ENCODE results near the gene DYRK1B. TPM values are rescaled to one million over a fixed set of nuclear protein-coding genes. Genes with fewer than 3 reads are reported as not detected.

Gene DYRK1B
- total RNA-seq, 1 donor from 2014 or later: 31.4 TPM

DNA sequence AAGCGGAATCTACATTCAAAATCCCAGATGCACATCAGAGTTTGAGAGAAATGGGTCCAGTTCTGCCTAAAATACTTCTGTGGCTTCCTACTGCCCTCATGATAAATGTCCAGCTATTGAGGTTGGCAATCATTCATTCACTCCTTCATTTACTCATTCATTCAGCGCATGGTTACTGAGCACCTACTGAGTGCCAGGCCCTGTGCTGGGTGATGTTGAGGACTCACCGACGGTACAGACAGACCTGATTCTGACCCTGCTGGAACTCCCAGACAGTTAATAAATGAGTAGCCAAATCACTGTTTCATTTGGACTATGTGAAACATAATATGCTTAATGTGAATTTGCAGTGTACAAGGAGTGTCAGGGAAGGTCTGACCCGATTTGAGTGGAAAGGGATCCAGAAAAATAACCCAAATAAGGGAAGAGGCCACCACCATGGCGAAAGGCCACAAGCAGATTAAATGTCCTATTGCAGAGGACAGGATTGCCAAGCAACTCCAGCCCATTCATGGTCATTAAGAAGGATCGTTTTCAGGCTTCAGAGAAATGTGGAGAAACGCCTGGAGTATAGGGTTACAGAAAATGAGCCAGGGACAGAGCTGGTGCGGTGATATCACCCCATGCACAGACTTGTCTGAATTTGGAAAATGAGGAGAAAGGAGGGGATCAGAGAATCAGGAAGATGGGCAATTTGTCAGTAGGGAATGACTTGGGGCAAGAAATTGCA lies 20.5 kb downstream of the DYRK1B start:
- Histone ChIP-seq H3K27ac (ENCODE audit: low read depth, low read length) (no peak overlapping the region), H3K4me2 (ENCODE audit: low read length) (no peak overlapping the region), H3K4me3 (ENCODE audit: insufficient read depth, low read depth, low read length) (no peak overlapping the region), H4K20me1 (ENCODE audit: insufficient read depth, low read length) (peaks cover 4% of the 10 kb centered on the region), H3K9me3 (ENCODE audit: insufficient read depth, low read depth, low read length) (no peaks in the 10 kb centered on the region), H3K4me1 (ENCODE audit: insufficient read depth, low read length) (no peaks in the 10 kb centered on the region), H3K27me3 (ENCODE audit: insufficient read depth, low read length) (no peaks in the 10 kb centered on the region), H3K9ac (ENCODE audit: low read length) (no peak overlapping the region), H3K36me3 (ENCODE audit: insufficient read depth, low read length) (no peaks in the 10 kb centered on the region), H2AFZ (ENCODE audit: low read depth, low read length) (no peak overlapping the region), H3K79me2 (ENCODE audit: insufficient read depth, low read length) (no peaks in the 10 kb centered on the region)
- FAIRE-seq (no peak), DNase-seq (ENCODE audit: low read depth) (no peak)
- TF ChIP-seq CTCF (IDR thresholded peaks at IDR 0.05; ENCODE audit: insufficient read depth, low read depth, low read length) (no peak), EZH2 (IDR thresholded peaks at IDR 0.05; ENCODE audit: insufficient read depth, low read length) (no peak)
- Mint-ChIP-seq H3K27ac (ENCODE audit: unreplicated experiment) (no peak overlapping the region), H3K36me3 (ENCODE audit: low read depth, unreplicated experiment) (peaks cover 4% of the 10 kb centered on the region), H3K27me3 (ENCODE audit: low read depth, unreplicated experiment) (no peaks in the 10 kb centered on the region), H3K4me3 (ENCODE audit: unreplicated experiment) (no peak overlapping the region), H3K9me3 (ENCODE audit: unreplicated experiment) (no peaks in the 10 kb centered on the region), H3K4me1 (ENCODE audit: low read depth, unreplicated experiment) (peaks cover 3% of the 10 kb centered on the region)

GRCh38 chr19:39811064-39811463 lies 22.9 kb downstream of the DYRK1B start:
- Histone ChIP-seq H3K4me3 (ENCODE audit: insufficient read depth, low read depth, low read length) (no peak overlapping the region), H3K9me3 (ENCODE audit: insufficient read depth, low read depth, low read length) (no peaks in the 10 kb centered on the region), H3K27me3 (ENCODE audit: insufficient read depth, low read length) (no peaks in the 10 kb centered on the region), H3K36me3 (ENCODE audit: insufficient read depth, low read length) (no peaks in the 10 kb centered on the region), H3K4me2 (ENCODE audit: low read length) (no peak overlapping the region), H2AFZ (ENCODE audit: low read depth, low read length) (no peak overlapping the region), H3K27ac (ENCODE audit: low read depth, low read length) (no peak overlapping the region), H3K79me2 (ENCODE audit: insufficient read depth, low read length) (no peaks in the 10 kb centered on the region), H3K4me1 (ENCODE audit: insufficient read depth, low read length) (no peaks in the 10 kb centered on the region), H3K9ac (ENCODE audit: low read length) (no peak overlapping the region), H4K20me1 (ENCODE audit: insufficient read depth, low read length) (peaks cover 4% of the 10 kb centered on the region)
- H3K27ac Mint-ChIP-seq (ENCODE audit: unreplicated experiment): no peak overlapping the region
- TF ChIP-seq EZH2 (IDR thresholded peaks at IDR 0.05; ENCODE audit: insufficient read depth, low read length) (no peak), CTCF (IDR thresholded peaks at IDR 0.05; ENCODE audit: insufficient read depth, low read depth, low read length) (no peak)
- no peaks in the 10 kb centered on the region for H3K36me3 Mint-ChIP-seq (ENCODE audit: low read depth, unreplicated experiment)
- H3K27me3 Mint-ChIP-seq (ENCODE audit: low read depth, unreplicated experiment): no peaks in the 10 kb centered on the region
- no peaks in the 10 kb centered on the region for H3K9me3 Mint-ChIP-seq (ENCODE audit: unreplicated experiment)
- FAIRE-seq (no peak), DNase-seq (ENCODE audit: low read depth) (no peak)
- no peak overlapping the region for H3K4me3 Mint-ChIP-seq (ENCODE audit: unreplicated experiment)
- no peaks in the 10 kb centered on the region for H3K4me1 Mint-ChIP-seq (ENCODE audit: low read depth, unreplicated experiment)

DNA sequence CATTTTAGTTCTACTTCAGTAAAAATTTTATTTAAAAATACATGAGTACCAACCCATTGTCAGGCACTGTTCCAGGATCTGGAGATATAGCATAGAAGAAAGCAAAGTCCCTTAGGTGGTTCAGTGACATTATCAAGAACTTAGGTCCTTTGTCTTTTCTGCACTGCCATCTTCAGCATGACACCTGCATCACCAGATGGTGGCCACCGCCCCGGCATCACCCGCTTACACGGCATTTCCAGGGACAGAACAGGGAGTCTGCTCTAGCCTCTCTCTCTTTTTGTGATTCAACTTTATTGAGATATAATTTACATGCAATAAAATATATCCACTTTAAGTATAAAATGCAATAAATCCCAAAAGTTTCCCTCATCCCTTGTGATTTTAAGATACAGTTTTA lies 23.5 kb downstream of the DYRK1B start:
- H3K4me3 Mint-ChIP-seq (ENCODE audit: unreplicated experiment): no peak overlapping the region
- Histone ChIP-seq H3K79me2 (ENCODE audit: insufficient read depth, low read length) (no peaks in the 10 kb centered on the region), H3K9ac (ENCODE audit: low read length) (no peak overlapping the region), H3K27me3 (ENCODE audit: insufficient read depth, low read length) (no peaks in the 10 kb centered on the region), H3K9me3 (ENCODE audit: insufficient read depth, low read depth, low read length) (no peaks in the 10 kb centered on the region), H3K4me3 (ENCODE audit: insufficient read depth, low read depth, low read length) (no peak overlapping the region), H2AFZ (ENCODE audit: low read depth, low read length) (no peak overlapping the region), H3K4me2 (ENCODE audit: low read length) (no peak overlapping the region), H4K20me1 (ENCODE audit: insufficient read depth, low read length) (peaks cover 4% of the 10 kb centered on the region), H3K4me1 (ENCODE audit: insufficient read depth, low read length) (no peaks in the 10 kb centered on the region), H3K36me3 (ENCODE audit: insufficient read depth, low read length) (no peaks in the 10 kb centered on the region), H3K27ac (ENCODE audit: low read depth, low read length) (no peak overlapping the region)
- H3K9me3 Mint-ChIP-seq (ENCODE audit: unreplicated experiment): no peaks in the 10 kb centered on the region
- H3K27ac Mint-ChIP-seq (ENCODE audit: unreplicated experiment): no peak overlapping the region
- FAIRE-seq: no peak
- no peaks in the 10 kb centered on the region for H3K4me1 Mint-ChIP-seq (ENCODE audit: low read depth, unreplicated experiment)
- H3K27me3 Mint-ChIP-seq (ENCODE audit: low read depth, unreplicated experiment): no peaks in the 10 kb centered on the region
- no peaks in the 10 kb centered on the region for H3K36me3 Mint-ChIP-seq (ENCODE audit: low read depth, unreplicated experiment)
- TF ChIP-seq EZH2 (IDR thresholded peaks at IDR 0.05; ENCODE audit: insufficient read depth, low read length) (no peak), CTCF (IDR thresholded peaks at IDR 0.05; ENCODE audit: insufficient read depth, low read depth, low read length) (no peak)
- no peak for DNase-seq (ENCODE audit: low read depth)

Data from astrocyte (in vitro differentiated cells and primary cell).